ENCODE data around the gene ZNF782. TPM values are rescaled to one million over a fixed set of nuclear protein-coding genes. Genes with fewer than 3 reads are reported as not detected.

ZNF782 gene
- total RNA-seq, result 6.2 and 7.3 TPM in 2 replicates

DNA sequence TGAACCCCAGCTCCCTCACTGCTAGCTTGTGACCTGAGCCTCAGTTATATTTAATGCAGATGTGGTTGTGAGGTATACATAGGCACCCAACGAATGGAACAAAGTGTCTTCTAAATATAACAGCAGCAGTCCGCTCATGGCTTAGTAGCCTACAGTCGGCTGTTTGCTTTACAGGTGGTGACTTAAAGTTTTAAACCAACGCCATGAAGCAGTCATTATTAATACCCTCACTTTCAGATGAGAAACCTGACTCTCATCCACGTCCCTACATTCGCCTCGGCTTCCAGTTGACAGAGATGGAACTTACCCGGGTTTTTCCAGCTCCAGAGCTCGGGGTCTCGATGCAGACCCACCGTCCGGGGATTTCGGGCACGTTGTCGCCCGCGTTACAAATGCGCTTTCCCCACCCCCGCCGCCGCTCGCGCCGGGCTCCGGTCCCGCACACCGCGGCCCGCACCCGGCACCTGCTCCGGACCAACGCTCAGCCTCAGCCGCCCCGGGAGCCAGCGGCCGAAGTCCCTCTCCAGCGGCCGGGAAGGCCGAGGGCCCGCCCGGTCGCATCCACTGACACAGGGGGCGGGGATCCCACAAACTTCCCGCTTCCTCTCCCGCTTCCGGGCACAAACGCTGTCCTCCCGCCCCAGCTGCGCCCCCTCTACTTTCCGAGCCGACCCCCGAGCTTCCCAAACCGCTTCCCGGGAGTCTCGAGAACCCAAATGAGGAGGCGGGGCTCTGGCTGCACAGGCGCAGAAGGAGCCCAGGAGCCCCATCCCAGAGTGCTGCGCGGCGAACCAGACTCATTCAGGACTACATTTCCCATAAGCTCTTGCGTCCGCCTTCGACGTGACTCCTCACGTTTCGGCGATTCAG lies at the start of gene ZNF782:
ZNF782 (minus strand) TSS at position 734 of the 870 bp plus-strand sequence. CDS start 2,553 bp downstream, outside the sequence.

Other genes with a start within 250 kb of the ZNF782 start
- 2.0 and 2.4 TPM in 2 replicates for gene CDC14B, start 234.7 kb downstream of the ZNF782 start, total RNA-seq
- 16.4 and 24.6 TPM in 2 replicates for gene PRXL2C, start 199.2 kb downstream of the ZNF782 start, total RNA-seq
- gene ZNF510, start 76.4 kb downstream of the ZNF782 start, total RNA-seq, result 12.0 and 12.1 TPM in 2 replicates
- gene NUTM2G, start 74.3 kb upstream of the ZNF782 start, total RNA-seq, result not detected in 2 replicates
- 1.2 and 1.5 TPM in 2 replicates for gene CTSV, start 184.6 kb upstream of the ZNF782 start, total RNA-seq

All from thoracic aorta endothelial cell (primary cell).